ENCODE results near the gene EVX1.
A peak's percentile ranks its signal among the peaks of the same experiment; 100 is the strongest.

The EVX1 gene

DNA sequence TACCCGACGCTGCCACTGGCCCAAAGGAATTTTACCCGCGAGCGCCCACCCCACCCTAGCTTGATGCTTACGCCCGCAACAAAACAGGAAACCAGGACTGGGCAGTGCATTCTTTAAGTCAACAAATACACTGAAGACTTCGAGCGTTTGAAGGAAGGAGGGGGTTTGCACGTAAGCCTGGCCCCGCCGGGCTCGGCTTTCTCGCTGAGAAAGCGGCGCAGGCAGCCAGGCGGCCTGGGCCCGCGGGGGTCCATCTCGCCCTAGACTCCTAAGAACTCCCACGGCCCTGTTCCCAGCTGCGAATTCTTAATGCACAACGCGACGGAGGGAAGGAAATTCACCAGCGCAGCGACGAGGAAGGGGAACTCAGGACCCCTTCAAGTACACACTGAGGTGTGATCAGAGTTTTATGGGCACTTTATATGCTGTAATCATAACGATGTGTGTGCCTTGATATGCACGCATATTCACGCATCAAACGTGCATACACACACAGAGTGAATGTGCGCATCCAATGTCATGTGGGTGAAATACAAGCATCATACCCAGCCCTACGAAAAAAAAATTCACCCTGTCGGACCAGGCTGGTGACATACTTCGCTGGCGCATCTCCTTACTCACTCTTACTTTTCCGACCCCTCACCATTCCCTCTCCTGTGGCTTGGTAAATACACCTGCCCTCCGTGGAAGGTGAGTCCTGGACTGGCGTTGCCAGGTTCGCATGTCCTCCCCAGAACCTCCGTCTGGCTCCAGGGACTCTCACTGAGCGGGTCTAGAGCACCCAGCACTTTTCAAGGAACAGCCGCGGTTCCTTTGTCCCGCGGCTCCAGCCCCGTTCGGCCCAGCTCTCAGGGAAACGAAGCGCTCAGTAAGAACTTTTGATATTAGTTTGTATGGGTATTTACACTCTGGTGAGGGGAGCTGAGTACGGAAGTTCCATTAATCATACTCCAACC, 37.0 kb upstream of the EVX1 start:
- DNase-seq: no peak

- DNase-seq: no peak
Measured at GRCh38 chr7:27207348-27207985, 35.1 kb upstream of the EVX1 start.

DNA sequence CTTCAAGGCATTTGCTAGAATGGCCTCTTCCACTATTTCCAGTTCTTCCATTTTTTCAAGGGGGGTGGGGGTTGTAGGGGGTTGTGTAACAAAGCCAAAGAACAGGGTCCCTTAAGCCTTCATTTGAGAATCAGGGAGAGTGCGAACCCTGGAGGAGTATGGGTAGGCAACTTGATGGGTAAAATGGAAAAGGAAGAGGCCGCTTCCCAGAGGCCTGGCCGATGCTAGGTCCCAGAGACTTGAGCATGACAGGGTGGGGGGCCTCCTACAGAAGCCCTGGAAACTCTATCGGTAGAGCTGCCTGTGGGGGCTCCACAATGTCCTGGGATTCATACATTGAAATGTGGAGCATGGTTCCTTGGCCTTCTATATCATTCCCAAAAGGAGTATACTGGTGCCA, 33.6 kb upstream of the EVX1 start:
- DNase-seq: no peak

DNA sequence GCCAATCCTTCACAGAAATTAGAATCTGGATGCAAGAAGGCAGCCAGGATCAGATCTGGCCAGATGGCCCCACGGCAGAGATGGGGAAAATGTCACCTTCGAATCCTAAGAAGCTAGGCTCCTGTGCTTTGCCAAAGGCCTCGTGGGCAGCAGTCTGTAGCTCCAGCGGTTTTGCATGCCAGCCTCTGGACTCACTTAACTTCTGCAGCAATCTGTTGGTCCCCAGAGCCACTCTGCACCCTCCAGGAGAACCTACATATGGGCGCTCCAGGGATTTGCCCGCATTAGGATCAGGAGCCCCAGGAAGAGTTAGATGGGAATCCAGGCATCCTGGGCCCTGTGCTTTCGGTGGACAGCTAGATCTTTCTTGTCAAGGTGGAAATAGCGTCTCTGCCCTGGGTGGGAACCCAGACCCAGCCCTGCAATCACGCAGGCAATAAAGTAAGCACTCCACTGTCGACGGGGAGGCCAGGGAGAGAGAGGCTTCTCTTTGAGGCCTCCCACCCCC, 32.6 kb upstream of the EVX1 start:
- no peak for DNase-seq

DNA sequence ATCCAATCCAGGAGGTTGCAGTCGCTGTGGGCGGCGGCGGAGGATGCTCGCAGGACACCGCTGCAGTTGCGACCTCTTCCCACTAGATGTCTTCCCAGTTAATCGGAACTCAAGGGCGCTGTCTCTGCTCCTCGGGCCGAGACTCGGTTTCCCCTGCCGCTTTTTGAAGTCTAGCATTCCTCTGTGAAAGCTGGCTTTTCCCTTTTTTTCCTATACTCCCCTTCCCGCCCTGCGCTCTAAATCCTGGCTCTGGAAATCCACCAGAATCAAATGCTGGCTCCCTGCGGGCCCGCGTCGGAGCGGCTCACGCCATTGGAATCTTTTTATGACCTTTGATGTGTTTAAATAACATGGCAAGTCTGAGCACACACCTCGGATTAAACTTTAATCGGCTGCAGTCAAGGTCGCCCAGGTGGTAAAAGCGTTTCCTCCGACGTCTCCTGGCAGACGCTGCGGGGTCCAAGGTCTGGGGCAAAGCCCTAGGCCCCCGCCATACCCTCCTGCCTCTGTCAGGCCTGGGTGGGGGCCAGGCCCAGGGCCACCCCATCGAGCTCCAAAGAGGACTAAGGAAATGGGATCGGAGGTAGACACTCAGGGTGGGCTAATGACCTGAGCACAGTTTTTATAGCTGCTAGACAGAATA, 32.0 kb upstream of the EVX1 start:
- no peak for DNase-seq

- no peak for DNase-seq
Measured at GRCh38 chr7:27211084-27211446, 31.5 kb upstream of the EVX1 start.

DNA sequence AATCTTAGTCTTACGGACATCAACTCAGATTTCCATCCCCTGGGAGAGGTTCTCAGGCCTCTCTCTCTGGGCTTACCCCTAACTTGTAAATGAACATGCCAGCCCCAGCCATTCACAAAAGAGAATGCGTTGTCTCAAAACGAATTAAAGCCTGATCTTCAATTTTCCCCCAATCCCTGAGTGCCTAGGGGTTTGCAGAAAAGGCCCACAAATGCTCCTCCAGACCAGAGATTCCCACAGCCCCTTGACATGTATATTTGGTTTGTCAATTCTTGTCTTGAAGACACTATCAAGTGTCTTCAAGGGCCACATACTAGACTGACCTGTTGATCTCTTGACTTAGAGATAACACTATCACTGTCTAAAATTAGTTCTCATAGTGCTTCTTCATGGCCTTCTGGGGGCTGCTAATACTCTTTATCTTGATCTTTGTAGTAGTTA, 30.8 kb upstream of the EVX1 start:
- DNase-seq: no peak

DNA sequence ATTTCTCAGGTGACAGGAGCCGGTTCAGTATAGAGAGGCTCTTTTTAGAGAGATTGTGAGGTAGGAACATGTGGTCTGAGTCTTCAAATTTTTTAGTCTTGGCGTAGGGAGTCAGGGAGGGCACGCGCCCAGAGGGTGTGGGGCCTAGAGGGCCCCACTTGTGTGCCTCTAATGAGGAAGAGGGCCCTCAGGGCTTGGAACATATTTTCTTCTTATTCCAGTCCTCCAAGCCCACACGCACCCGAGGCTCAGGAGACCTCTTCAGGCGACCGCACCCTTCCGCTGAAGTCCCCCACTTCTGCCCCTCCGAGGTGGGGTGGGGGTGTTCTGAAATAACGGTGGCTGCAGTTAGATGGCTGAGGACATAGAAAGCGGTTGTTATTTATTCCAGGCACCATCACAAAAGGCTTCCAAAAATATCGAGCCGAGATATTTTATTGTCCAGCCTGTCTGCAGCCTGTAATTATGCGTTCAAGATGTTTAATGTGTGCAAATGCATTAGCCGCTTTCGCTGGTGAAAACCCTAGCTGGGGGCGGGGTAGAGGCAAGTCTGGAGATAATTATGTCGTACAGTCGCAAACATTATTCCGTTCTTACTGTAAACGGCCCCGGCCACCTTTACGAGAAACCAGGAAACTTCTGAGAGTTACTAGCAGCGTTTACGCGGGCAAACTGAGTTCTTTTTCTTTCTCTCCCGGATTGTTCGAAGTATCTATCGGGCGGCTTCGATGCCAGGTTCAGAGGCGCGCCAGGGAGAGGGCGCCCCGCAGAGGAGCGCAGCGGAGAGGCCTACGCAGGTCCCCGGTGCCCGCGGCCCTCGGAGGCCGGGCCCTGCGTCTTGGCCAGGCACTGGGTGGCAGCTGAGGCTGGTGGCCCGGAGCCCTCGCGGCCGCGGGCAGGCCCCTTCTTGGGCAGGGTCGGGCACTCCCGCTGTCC, 29.8 kb upstream of the EVX1 start:
- peak; percentile 91 for DNase-seq

DNA sequence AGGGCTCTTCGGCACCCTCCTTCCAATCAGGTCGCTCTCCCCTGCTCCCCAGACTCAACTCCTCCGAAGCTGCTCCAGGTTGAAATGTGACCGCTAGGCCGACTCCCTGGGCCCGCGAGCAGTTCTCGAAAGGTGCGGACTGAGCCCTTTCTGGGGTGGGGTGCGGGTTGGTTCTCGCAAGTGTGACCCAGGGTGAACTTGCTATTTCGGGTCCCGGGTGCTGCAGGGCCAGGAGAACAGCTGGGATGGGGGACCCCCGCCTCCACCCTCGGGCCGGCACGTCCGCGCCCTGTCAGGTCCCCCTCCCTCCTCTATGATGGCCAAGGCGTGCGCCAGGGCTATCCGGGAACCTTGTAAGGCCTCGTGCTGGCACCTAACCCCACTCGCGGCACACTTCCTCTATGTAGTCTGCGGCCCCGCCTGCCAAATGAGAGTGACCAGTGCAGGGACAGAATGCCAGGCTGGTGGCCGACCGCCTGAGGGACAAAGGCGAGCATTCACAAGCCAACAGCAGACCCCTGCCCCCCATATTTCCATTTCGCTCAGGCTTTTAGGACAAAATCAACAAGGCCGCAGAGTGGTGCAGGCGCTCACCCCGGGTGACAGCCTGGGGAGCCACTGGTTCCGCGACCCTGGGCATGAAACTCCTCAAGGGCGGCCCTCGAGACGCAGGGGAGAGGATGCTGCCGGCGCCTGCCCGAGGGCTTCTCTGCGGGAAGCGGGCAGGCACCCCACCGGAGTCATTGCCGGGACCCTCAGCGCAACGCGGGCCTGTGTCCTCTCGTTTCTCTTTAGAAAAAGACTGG, 29.0 kb upstream of the EVX1 start:
- no peak for DNase-seq

- no peak for DNase-seq
Measured at GRCh38 chr7:27214239-27214950, 28.2 kb upstream of the EVX1 start.

GRCh38 chr7:27215356-27215755, 27.2 kb upstream of the EVX1 start:
- no peak for DNase-seq

GRCh38 chr7:27217951-27218350, 24.7 kb upstream of the EVX1 start:
- DNase-seq: no peak

GRCh38 chr7:27219821-27220220, 22.8 kb upstream of the EVX1 start:
- DNase-seq: no peak

GRCh38 chr7:27220440-27220955, 22.1 kb upstream of the EVX1 start:
- no peak for DNase-seq

DNA sequence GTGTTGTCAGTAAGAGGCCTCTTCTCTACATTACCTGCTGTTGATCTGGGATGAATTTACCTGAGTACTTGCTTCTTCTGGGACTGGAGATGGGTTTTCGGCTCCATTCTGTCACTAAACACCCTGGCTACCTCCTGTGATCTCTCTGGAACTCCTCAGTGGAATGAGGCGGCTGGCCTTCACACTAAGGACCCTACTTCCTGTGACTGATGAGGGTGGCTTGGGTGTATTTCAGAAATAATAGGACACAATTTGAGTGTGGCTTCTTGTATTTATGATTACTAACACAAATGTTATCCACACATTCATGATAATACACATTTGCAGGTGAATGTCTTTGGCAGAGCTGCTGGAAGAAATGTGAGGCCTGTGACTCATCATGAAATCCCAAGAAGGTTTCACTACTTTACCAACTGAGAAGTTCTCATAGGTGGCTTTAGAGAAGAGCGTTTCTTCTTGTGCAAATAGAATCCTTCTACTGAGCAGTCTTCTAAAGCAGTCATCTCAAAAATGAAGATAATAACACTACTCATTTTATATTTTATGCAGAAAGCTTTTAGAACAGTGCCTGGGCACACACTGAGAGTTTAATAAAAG, 21.3 kb upstream of the EVX1 start:
- no peak for DNase-seq

DNA sequence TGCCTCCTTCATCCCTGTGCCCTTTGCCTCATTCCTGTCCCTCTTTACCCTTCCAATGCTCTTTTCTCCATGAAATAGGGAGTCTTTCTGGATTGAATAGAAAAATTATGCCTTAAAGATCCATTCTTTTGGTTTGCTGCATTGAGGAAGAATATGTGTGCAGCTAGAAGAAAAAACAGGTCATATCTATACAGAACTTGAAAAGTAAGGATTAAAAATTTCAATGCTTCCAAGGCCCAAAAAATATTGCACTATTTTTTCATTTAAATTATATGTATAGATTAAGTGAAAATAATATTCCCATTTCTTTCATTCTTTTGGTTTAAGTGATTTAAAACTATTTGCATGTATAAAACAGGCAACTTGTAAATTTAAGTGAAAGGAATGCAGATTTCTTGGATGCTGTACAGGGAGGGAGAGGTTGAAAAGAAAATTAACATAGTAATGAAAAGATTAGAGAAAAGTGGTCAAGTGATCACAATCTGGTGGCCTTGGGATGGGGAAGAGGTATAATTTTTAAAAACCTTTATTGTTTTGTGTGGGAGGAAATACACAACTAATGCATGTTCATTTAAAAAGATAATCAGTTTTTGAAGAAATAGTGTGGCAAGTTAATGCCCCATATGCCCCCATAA, 18.5 kb upstream of the EVX1 start:
- no peak for DNase-seq

DNA sequence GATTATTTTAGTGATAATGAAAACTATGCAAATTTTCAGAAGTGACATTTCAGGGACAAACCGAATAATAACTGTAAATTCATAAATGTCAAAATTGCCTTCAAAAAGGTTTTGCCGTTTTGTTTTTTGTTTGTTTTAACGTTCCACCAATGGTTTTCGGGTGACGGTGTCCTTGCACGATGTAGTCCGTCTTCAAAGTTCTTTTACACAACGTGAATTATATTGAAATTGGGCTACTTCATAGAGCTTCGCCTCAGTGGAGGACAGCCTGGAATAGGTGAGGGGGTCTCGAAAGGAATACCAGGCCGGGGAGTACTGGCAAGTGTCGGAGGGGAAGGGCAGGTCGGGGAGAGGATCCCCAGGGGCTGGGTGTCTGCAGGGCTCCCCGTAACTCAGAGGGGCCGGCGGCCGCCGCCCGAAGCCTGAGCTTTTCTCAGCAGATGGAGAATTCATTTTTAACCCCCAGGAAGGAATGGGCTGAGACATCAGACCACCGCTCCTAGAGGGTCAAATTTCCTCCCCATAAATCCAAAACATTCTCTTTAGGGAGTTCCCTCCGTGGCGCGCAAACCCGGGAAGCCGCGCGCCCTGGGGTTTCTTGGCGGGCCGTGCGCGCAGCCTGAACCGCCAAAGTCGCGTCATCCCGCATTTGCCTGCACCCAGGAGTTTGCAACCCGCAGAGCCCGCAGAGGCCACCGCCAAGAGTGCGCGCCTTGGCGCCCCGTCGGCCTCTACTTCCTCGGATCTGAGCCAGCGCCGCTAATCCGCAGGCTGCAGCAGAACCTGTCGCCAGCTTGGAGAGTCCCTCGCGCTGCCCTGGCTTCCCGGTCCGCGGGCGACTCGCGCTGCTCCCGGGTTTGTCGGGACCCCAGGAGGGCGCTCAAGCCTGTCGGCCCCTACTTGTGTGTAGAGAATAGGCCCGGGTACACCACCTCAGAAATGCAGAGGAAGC, 17.3 kb upstream of the EVX1 start:
- no peak for DNase-seq

- DNase-seq: no peak
Measured at GRCh38 chr7:27229448-27229847, 13.2 kb upstream of the EVX1 start.
